Prostate gland (tissue), 2 donors: ENCODE data around the gene PSMD6. TPM values are rescaled to one million over a fixed set of nuclear protein-coding genes. Genes with fewer than 3 reads are reported as not detected.

Source experiments
- DNase-seq: peaks from one replicate; pipeline ENCODE4 v3.0.0-alpha.2; 2019; ENCODE audit warnings: low spot score
- H3K27ac ChIP-seq, 2 donors: fragments of 200-600 bp; sonication (generic); 2 replicates each; pipeline ENCODE4 v1.5.1; 2017 to 2019
- H3K27me3 ChIP-seq: fragments of 200-600 bp; sonication (generic); replicated peaks from 2 replicates; pipeline ENCODE4 v1.5.1; 2019; ENCODE audit not compliant: insufficient read depth
- H3K36me3 ChIP-seq, 2 donors: fragments of 200-600 bp; sonication (generic); 1 replicate in 1 of 2; 2 replicates in 1 of 2; pipeline versions ENCODE4 v1.5.1 to v1.8.1; 2017 to 2019
- H3K4me1 ChIP-seq: fragments of 200-600 bp; sonication (generic); replicated peaks from 2 replicates; pipeline ENCODE4 v1.5.1; 2019
- H3K4me3 ChIP-seq, 2 donors: fragments of 200-600 bp; sonication (generic); 2 replicates each; pipeline ENCODE4 v1.5.1; 2017 to 2019
- H3K9me3 ChIP-seq: fragments of 200-600 bp; sonication (generic); 2 replicates; pipeline ENCODE4 v1.5.1; 2017
- POLR2A ChIP-seq: fragments of 450-650 bp; IDR thresholded peaks from one replicate; pipeline ENCODE4 v1.6.1; 2016; ENCODE audit warnings: antibody characterized with exemption, mild to moderate bottlenecking
- POLR2AphosphoS5 ChIP-seq: sonication (generic); formaldehyde crosslinking; IDR thresholded peaks from one replicate; pipeline ENCODE4 v1.6.1; 2017; ENCODE audit warnings: antibody characterized with exemption
- WGBS: methylation state at CpG from one replicate; pipeline ENCODE4 v1.1.5; 2018; 5-methylcytosine and 5-hydroxymethylcytosine counted together
- intact Hi-C: fragments of 100-400 bp; cut with DNase I; formaldehyde crosslinking; loops from one replicate; pipeline ENCODE4 v1.14.2; 2022
- total RNA-seq, 2 donors: library from RNA; depleted of rRNA; stranded (reverse); fragments of >200 nt; gene quantifications; one replicate each; pipeline ENCODE4 v1.1.0, GENCODE V29; 2016
- TF ChIP-seq, protein P1 (sequence below), 4 experiments: fragments of 200-600 bp in 2 of 4; fragments of 450-650 bp in 2 of 4; sonication (generic) in 2 of 4; IDR thresholded peaks; 1 replicate in 3 of 4; 2 replicates in 1 of 4; pipeline ENCODE4 v1.5.1; 2016 to 2019; ENCODE audit warnings: antibody characterized with exemption in 4 of 4, mild to moderate bottlenecking in 2 of 4, moderate library complexity in 2 of 4

Gene PSMD6
- 10 to 100 TPM; 56.4 to 67.9 TPM for total RNA-seq

DNA sequence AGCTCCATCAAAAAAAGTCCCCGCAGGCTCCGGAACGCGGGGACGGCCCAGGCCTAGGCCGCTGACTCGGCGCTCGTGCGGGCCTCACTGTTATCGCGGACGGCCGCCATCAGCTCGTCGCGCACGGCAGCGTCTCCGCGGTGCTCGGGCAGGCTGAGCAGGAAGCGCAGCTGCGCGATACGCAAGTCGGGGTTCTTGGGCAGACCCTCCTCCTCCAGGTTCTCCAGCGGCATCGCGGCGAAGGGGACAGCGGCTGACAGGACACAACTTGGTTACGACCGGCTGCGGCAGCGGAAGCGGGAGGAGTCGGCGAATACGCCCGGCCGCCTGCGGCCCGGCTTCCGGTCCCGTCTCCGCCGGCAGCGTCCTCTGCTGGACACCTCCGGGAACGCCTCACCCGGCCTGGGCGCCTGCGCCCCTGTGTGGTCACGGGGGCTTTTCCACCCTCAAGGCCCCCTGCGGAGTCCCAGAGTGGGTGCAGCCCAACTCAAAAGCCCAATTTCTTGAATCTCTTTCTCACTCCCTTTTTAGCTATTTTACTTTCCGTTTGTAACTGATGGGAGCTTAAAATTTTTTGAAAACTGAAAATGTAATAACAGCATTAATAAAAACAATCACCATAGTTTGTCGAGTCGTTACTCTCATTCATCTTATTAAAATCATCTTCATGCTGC, at the start of gene PSMD6:
TSS of gene PSMD6 (minus strand) at position 308 of the 674 bp plus-strand sequence. CDS start at position 233, 75 bp downstream.
- no peaks in the 10 kb centered on the region for H3K36me3 ChIP-seq
- H3K27me3 ChIP-seq = no peaks in the 10 kb centered on the region
- H3K9me3 ChIP-seq = no peaks in the 10 kb centered on the region
- TF ChIP-seq POLR2A (no peak), POLR2AphosphoS5 (peak; percentile 85)
- TF ChIP-seq, protein P1, sequence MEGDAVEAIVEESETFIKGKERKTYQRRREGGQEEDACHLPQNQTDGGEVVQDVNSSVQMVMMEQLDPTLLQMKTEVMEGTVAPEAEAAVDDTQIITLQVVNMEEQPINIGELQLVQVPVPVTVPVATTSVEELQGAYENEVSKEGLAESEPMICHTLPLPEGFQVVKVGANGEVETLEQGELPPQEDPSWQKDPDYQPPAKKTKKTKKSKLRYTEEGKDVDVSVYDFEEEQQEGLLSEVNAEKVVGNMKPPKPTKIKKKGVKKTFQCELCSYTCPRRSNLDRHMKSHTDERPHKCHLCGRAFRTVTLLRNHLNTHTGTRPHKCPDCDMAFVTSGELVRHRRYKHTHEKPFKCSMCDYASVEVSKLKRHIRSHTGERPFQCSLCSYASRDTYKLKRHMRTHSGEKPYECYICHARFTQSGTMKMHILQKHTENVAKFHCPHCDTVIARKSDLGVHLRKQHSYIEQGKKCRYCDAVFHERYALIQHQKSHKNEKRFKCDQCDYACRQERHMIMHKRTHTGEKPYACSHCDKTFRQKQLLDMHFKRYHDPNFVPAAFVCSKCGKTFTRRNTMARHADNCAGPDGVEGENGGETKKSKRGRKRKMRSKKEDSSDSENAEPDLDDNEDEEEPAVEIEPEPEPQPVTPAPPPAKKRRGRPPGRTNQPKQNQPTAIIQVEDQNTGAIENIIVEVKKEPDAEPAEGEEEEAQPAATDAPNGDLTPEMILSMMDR (IDR thresholded peaks at IDR 0.05) = peak; percentile 96 to 99 (median 97)
- peak; percentile 72 for DNase-seq
- no peaks in the 10 kb centered on the region for H3K4me1 ChIP-seq
- intact Hi-C loops = no loop called here
- peak within 1 kb of the TSS; percentile 69 to 75 for H3K27ac ChIP-seq
- peak within 1 kb of the TSS; percentile 75 to 90 for H3K4me3 ChIP-seq
- WGBS = 2% methylated on average over 59 of the region's 59 CpGs

DNA sequence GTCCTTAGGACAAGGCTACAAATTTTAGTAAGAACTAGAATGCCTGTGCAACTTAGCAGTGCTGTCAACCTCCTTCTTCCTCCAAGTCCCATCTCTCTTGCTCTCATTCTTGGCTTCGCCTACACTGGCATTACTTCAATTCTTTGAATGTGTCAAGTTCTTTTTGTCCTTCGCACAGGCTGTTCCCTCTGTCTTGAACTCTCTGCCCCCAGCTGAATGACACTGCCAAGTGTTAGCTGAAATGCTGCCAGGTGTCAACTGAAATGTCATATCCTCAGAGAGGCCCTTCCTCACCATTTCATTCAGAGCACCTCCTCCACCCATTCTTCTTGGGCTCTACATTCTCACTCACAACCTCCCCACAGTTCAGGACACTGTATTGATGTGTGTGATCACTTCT, 48.8 kb upstream of the PSMD6 start:
- no peaks in the 10 kb centered on the region for H3K4me1 ChIP-seq
- H3K36me3 ChIP-seq = no peaks in the 10 kb centered on the region
- no peak for TF ChIP-seq POLR2AphosphoS5
- TF ChIP-seq POLR2A = no peak
- TF ChIP-seq, protein P1 (IDR thresholded peaks at IDR 0.05) = no peak
- WGBS = 55% methylated on average over 2 of the region's 2 CpGs
- H3K27me3 ChIP-seq = no peaks in the 10 kb centered on the region
- intact Hi-C loops = no loop called here
- H3K27ac ChIP-seq = no peak overlapping the region
- DNase-seq = no peak
- H3K9me3 ChIP-seq = no peaks in the 10 kb centered on the region
- H3K4me3 ChIP-seq = no peak overlapping the region

DNA sequence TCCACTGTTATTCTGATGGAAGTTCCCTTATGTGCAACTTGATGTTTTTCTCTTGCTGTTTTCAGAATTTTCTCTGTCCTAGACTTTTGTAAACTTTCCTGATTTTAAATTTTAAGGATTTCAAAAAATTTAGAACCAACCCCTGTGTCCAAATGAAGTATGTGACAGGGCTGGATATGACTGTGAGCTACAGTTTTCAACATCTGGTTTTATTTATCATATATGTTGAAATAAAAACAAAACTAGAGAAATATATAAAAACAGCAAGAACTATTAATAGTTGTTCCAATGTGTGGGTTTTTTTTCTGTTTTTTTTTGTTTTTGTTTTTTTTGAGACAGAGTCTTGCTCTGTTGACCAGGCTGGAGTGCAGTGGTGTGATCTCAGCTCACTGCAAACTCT, 47.4 kb upstream of the PSMD6 start:
- Histone ChIP-seq H3K9me3 (no peaks in the 10 kb centered on the region), H3K27me3 (no peaks in the 10 kb centered on the region), H3K4me3 (no peak overlapping the region), H3K36me3 (no peaks in the 10 kb centered on the region), H3K27ac (no peak overlapping the region), H3K4me1 (no peaks in the 10 kb centered on the region)
- intact Hi-C loops = no loop called here
- TF ChIP-seq POLR2A (no peak), POLR2AphosphoS5 (no peak)
- TF ChIP-seq, protein P1 (IDR thresholded peaks at IDR 0.05) = no peak
- DNase-seq = no peak

DNA sequence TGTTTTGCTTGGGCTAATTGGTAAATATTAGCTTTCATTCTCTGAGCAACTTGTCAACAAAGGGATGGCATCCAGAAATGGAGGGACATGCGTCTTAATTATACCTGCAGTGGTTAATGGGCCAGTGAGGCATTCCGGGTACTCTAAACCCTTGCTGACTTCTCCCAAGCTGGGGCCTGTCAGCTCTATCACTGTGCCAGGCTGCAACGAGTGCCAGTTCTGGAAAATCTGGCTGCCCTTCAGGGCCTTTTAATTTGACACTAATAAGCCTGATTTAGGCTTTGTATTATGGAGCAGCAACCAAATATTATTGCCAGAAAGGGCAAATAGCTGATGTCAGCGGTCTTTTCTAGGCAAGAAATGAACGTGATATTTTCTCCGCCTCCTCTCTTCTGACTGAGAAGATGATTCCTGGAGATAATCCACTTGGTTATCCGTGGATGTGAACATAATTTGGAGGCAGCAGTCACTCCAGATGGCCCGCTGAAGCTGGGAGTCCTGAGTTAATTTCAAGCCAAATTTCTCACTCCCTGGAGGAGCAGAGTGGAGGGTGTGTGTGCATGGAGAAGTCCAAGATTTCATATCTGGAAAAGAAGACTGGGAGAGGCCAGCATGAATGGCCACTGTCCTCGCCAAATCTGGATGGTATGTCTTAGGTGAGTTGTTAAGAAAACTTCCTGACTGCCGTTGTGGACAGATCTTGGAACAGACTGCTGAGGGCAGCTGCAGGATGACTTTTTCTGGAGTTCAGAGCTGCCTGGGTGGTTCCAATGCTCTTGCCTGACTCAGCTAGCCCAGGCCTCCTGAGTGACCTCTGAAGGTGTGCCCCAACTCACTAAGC, 44.4 kb upstream of the PSMD6 start:
- Histone ChIP-seq H3K9me3 (no peaks in the 10 kb centered on the region), H3K36me3 (no peaks in the 10 kb centered on the region), H3K4me1 (no peaks in the 10 kb centered on the region), H3K4me3 (no peak overlapping the region), H3K27me3 (no peaks in the 10 kb centered on the region), H3K27ac (no peak overlapping the region)
- intact Hi-C loops = no loop called here
- TF ChIP-seq POLR2A = no peak
- no peak for TF ChIP-seq POLR2AphosphoS5
- TF ChIP-seq, protein P1 (IDR thresholded peaks at IDR 0.05) = no peak
- DNase-seq = no peak
- WGBS = 37% methylated on average over 10 of the region's 10 CpGs
